Measurements from ENCODE around the gene ARSG.

The ARSG gene

GRCh38 chr17:68294617-68295016 is 3.3 kb downstream of the ARSG start:
- Histone ChIP-seq H3K36me3 (ENCODE audit: control insufficient read depth, low read length) (peaks cover 13% of the 10 kb centered on the region), H4K20me1 (ENCODE audit: control insufficient read depth, insufficient read depth, low read depth, low read length) (no peaks in the 10 kb centered on the region), H3F3A (ENCODE audit: control insufficient read depth, insufficient read depth) (peaks cover 13% of the 10 kb centered on the region), H3K27ac (ENCODE audit: low read depth, low read length) (no peak overlapping the region), H3K79me2 (ENCODE audit: control insufficient read depth, low read length) (peaks cover 34% of the 10 kb centered on the region), H3K9me2 (replicated peaks; ENCODE audit: control insufficient read depth, low read length) (no peaks in the 10 kb centered on the region), H3K27me3 (ENCODE audit: control insufficient read depth, low read length) (no peaks in the 10 kb centered on the region), H3K4me3 (ENCODE audit: low read length) (no peak overlapping the region), H3K4me2 (ENCODE audit: low read length) (no peak overlapping the region), H3K9me3 (ENCODE audit: control insufficient read depth, insufficient read depth, low read length) (no peaks in the 10 kb centered on the region), H3K4me1 (ENCODE audit: control insufficient read depth, low read length) (peaks cover 22% of the 10 kb centered on the region)
- TF ChIP-seq CTCF (IDR thresholded peaks at IDR 0.05; ENCODE audit: low read depth, low read length, poor library complexity, severe bottlenecking) (no peak), EZH2phosphoT487 (IDR thresholded peaks at IDR 0.05; ENCODE audit: borderline replicate concordance, low read length) (no peak)

GRCh38 chr17:68295086-68295485 is 3.8 kb downstream of the ARSG start:
- no peaks in the 10 kb centered on the region for H3K9me2 ChIP-seq (replicated peaks; ENCODE audit: control insufficient read depth, low read length)
- H3K4me2 ChIP-seq (ENCODE audit: low read length): no peak overlapping the region
- H3K79me2 ChIP-seq (ENCODE audit: control insufficient read depth, low read length): peaks cover 29% of the 10 kb centered on the region
- H3K27me3 ChIP-seq (ENCODE audit: control insufficient read depth, low read length): no peaks in the 10 kb centered on the region
- H3F3A ChIP-seq (ENCODE audit: control insufficient read depth, insufficient read depth): peaks cover 8% of the 10 kb centered on the region
- peaks cover 22% of the 10 kb centered on the region for H3K4me1 ChIP-seq (ENCODE audit: control insufficient read depth, low read length)
- no peak for TF ChIP-seq CTCF (IDR thresholded peaks at IDR 0.05; ENCODE audit: low read depth, low read length, poor library complexity, severe bottlenecking)
- no peak for TF ChIP-seq EZH2phosphoT487 (IDR thresholded peaks at IDR 0.05; ENCODE audit: borderline replicate concordance, low read length)
- no peaks in the 10 kb centered on the region for H3K9me3 ChIP-seq (ENCODE audit: control insufficient read depth, insufficient read depth, low read length)
- H3K36me3 ChIP-seq (ENCODE audit: control insufficient read depth, low read length): peaks cover 8% of the 10 kb centered on the region
- H4K20me1 ChIP-seq (ENCODE audit: control insufficient read depth, insufficient read depth, low read depth, low read length): no peaks in the 10 kb centered on the region
- H3K4me3 ChIP-seq (ENCODE audit: low read length): no peak overlapping the region
- H3K27ac ChIP-seq (ENCODE audit: low read depth, low read length): no peak overlapping the region

- Histone ChIP-seq H3F3A (ENCODE audit: control insufficient read depth, insufficient read depth) (0 out of 2 replicates have a peak, but pooled peaks cover 3% of the 10 kb centered on the region), H3K79me2 (ENCODE audit: control insufficient read depth, low read length) (peaks cover 20% of the 10 kb centered on the region), H3K4me3 (ENCODE audit: low read length) (no peak overlapping the region), H4K20me1 (ENCODE audit: control insufficient read depth, insufficient read depth, low read depth, low read length) (no peaks in the 10 kb centered on the region), H3K9me2 (replicated peaks; ENCODE audit: control insufficient read depth, low read length) (no peaks in the 10 kb centered on the region), H3K27ac (ENCODE audit: low read depth, low read length) (no peak overlapping the region), H3K27me3 (ENCODE audit: control insufficient read depth, low read length) (no peaks in the 10 kb centered on the region), H3K4me1 (ENCODE audit: control insufficient read depth, low read length) (peaks cover 22% of the 10 kb centered on the region), H3K9me3 (ENCODE audit: control insufficient read depth, insufficient read depth, low read length) (no peaks in the 10 kb centered on the region), H3K36me3 (ENCODE audit: control insufficient read depth, low read length) (no peaks in the 10 kb centered on the region; the same call in 1 of the 2 replicates), H3K4me2 (ENCODE audit: low read length) (no peak overlapping the region)
- no peak for TF ChIP-seq EZH2phosphoT487 (IDR thresholded peaks at IDR 0.05; ENCODE audit: borderline replicate concordance, low read length)
- TF ChIP-seq CTCF (IDR thresholded peaks at IDR 0.05; ENCODE audit: low read depth, low read length, poor library complexity, severe bottlenecking): no peak
These were observed 5.2 kb downstream of the ARSG start for GRCh38 chr17:68296217-68297191.
